Smooth muscle cell (in vitro differentiated cells): Measurements from ENCODE around the gene ANAPC16. TPM values are rescaled to one million over a fixed set of nuclear protein-coding genes. Genes with fewer than 3 reads are reported as not detected.

Experiments used
- DNase-seq: peaks from one replicate; lab custom pipeline; 2025; ENCODE audit not compliant: unreplicated experiment; lab: John Stamatoyannopoulos, UW
- H2AFZ ChIP-seq: fragments of 200-600 bp; sonication (generic); 2 replicates; pipeline ENCODE4 v1.6.0; 2016; ENCODE audit warnings: antibody characterized with exemption, low read depth, mild to moderate bottlenecking
- H3F3A ChIP-seq: fragments of 200-600 bp; sonication (generic); 2 replicates; pipeline ENCODE4 v1.6.0; 2017; ENCODE audit warnings: antibody characterized with exemption, low read depth
- H3K27ac ChIP-seq: fragments of 200-600 bp; sonication (generic); 2 replicates; pipeline ENCODE4 v1.5.1; 2016; ENCODE audit warnings: low read depth, mild to moderate bottlenecking
- H3K27me3 ChIP-seq: fragments of 200-600 bp; sonication (generic); 2 replicates; pipeline ENCODE4 v1.6.1; 2016; ENCODE audit warnings: low read depth, mild to moderate bottlenecking
- H3K36me3 ChIP-seq: fragments of 200-600 bp; sonication (generic); 2 replicates; pipeline ENCODE4 v1.5.1; 2016; ENCODE audit warnings: low read depth
- H3K4me1 ChIP-seq: fragments of 200-600 bp; sonication (generic); 2 replicates; pipeline ENCODE4 v1.5.1; 2016; ENCODE audit warnings: low read depth
- H3K4me2 ChIP-seq: fragments of 200-600 bp; sonication (generic); 2 replicates; pipeline ENCODE4 v1.6.0; 2016; ENCODE audit warnings: mild to moderate bottlenecking
- H3K4me3 ChIP-seq: fragments of 200-600 bp; sonication (generic); 2 replicates; pipeline ENCODE4 v1.5.1; 2016; ENCODE audit warnings: mild to moderate bottlenecking
- H3K79me2 ChIP-seq: fragments of 200-600 bp; sonication (generic); 2 replicates; pipeline ENCODE4 v1.6.0; 2016; ENCODE audit warnings: low read depth, mild to moderate bottlenecking
- H3K9ac ChIP-seq: fragments of 200-600 bp; sonication (generic); 2 replicates; pipeline ENCODE4 v1.6.0; 2016; ENCODE audit warnings: low read depth
- H3K9me3 ChIP-seq: fragments of 200-600 bp; sonication (generic); replicated peaks from 2 replicates; pipeline ENCODE4 v1.5.1; 2016; ENCODE audit warnings: low read depth
- H4K20me1 ChIP-seq: fragments of 200-600 bp; sonication (generic); 2 replicates; pipeline ENCODE4 v1.6.0; 2016; ENCODE audit warnings: low read depth
- WGBS: methylation state at CpG from one replicate; pipeline ENCODE4 v1.1.7; 2016; ENCODE audit warnings: low lambda C conversion rate; 5-methylcytosine and 5-hydroxymethylcytosine counted together
- polyA plus RNA-seq: library from polyadenylated mRNA; unstranded; fragments of >200 nt; fragmentation: Nextera tagmentation; extraction: Ambion mirVana; gene quantifications from 2 replicates; pipeline ENCODE4 v1.2.1, GENCODE V29; 2016
- total RNA-seq: library from RNA; depleted of rRNA; stranded (reverse); fragments of >200 nt; gene quantifications from 2 replicates; pipeline ENCODE4 v1.2.3, GENCODE V29; 2014
- TF ChIP-seq, protein P1 (sequence below): fragments of 200-600 bp; sonication (generic); IDR thresholded peaks from 2 replicates; pipeline ENCODE4 v1.5.1; 2017; ENCODE audit warnings: borderline replicate concordance, mild to moderate bottlenecking, antibody characterized with exemption; ENCODE audit not compliant: insufficient read depth, poor library complexity, severe bottlenecking

ANAPC16 gene
- total and polyA plus RNA-seq, 2 experiments from 2014 or later, result 76.4 to 81.8 TPM

- no peak overlapping the region for H3K4me2 ChIP-seq
- H3K36me3 ChIP-seq, result peaks cover 7% of the 10 kb centered on the region
- H3K27me3 ChIP-seq, result no peaks in the 10 kb centered on the region
- no peak overlapping the region for H3K9ac ChIP-seq
- H2AFZ ChIP-seq, result no peak overlapping the region
- H3K9me3 ChIP-seq, result no peaks in the 10 kb centered on the region
- H3K4me3 ChIP-seq, result no peak overlapping the region
- no peaks in the 10 kb centered on the region for H3K4me1 ChIP-seq
- 94% methylated on average over 6 of the region's 6 CpGs for WGBS
- TF ChIP-seq, protein P1, sequence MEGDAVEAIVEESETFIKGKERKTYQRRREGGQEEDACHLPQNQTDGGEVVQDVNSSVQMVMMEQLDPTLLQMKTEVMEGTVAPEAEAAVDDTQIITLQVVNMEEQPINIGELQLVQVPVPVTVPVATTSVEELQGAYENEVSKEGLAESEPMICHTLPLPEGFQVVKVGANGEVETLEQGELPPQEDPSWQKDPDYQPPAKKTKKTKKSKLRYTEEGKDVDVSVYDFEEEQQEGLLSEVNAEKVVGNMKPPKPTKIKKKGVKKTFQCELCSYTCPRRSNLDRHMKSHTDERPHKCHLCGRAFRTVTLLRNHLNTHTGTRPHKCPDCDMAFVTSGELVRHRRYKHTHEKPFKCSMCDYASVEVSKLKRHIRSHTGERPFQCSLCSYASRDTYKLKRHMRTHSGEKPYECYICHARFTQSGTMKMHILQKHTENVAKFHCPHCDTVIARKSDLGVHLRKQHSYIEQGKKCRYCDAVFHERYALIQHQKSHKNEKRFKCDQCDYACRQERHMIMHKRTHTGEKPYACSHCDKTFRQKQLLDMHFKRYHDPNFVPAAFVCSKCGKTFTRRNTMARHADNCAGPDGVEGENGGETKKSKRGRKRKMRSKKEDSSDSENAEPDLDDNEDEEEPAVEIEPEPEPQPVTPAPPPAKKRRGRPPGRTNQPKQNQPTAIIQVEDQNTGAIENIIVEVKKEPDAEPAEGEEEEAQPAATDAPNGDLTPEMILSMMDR, result no peak
- DNase-seq, result no peak
- H3K79me2 ChIP-seq, result peaks cover 2% of the 10 kb centered on the region
- no peaks in the 10 kb centered on the region for H4K20me1 ChIP-seq
- no peaks in the 10 kb centered on the region for H3F3A ChIP-seq
- no peak overlapping the region for H3K27ac ChIP-seq
These were observed 19.9 kb downstream of the ANAPC16 start for GRCh38 chr10:72235544-72236279.

DNA sequence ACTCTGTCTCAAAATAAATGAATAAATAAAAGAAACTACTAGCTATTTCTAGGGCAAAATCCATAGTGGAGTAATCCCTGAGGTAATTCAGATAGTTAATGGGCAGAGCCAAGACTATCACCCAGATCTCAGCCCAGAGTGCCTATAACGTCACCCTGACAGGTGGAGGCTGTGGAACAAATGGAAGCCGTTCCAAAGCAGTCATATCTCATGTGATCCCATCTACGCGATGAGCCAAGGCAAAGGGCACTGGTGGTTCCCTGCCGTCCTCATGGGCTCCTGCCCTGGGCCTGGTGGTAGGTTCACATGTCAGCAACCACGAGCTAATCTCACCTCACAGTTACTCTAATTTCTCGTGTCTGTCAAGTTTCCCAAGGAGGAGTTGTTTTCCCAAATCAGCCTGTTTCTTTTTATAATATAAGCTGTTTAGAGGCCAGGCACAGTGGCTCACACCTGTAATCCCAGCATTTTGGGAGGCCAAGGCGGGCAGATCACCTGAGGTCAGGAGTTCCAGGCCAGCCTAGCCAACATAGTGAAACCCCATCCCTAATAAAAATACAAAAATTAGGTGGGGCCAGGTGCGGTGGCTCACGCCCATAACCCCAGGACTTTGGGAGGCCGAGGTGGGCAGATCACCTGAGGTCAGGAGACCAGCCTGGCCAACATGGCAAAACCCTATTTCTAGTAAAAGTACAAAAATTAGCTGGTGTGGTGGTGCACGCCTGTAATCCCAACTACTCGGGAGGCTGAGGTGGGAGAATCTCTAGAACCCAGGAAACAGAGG lies 22.8 kb downstream of the ANAPC16 start:
- H3K4me3 ChIP-seq, result no peak overlapping the region
- H3F3A ChIP-seq, result peaks cover 8% of the 10 kb centered on the region
- no peak overlapping the region for H2AFZ ChIP-seq
- H3K27me3 ChIP-seq, result no peaks in the 10 kb centered on the region
- H3K4me2 ChIP-seq, result no peak overlapping the region
- H3K9ac ChIP-seq, result no peak overlapping the region
- peaks cover 1% of the 10 kb centered on the region for H3K36me3 ChIP-seq
- WGBS, result 94% methylated on average over 13 of the region's 13 CpGs
- TF ChIP-seq, protein P1, result no peak
- peaks cover 4% of the 10 kb centered on the region for H3K4me1 ChIP-seq
- H3K9me3 ChIP-seq, result no peaks in the 10 kb centered on the region
- H3K27ac ChIP-seq, result no peak overlapping the region
- no peak for DNase-seq
- no peaks in the 10 kb centered on the region for H4K20me1 ChIP-seq
- H3K79me2 ChIP-seq, result no peaks in the 10 kb centered on the region

DNA sequence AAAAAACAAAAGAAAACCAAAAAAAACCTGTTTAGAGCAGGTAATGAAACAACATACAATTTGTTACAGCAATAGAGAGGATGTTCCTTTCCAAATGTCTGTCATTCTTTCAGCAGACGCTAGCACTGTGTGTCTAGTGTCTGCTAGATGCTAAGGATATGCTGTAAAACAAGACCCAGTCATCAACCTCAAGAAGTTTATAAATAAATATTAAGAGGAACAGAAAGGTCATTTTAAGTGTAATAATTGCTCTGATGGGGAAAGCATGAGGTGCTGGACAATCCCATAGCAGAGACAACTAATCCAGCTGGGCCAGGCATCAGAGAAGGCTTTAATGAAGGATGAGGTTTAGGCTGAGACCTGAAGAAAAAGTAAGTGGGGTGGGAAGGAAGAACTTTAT lies 23.6 kb downstream of the ANAPC16 start:
- Histone ChIP-seq H3K4me1 (peaks cover 6% of the 10 kb centered on the region), H3K27ac (no peak overlapping the region), H4K20me1 (no peaks in the 10 kb centered on the region), H3K79me2 (no peaks in the 10 kb centered on the region), H3K4me3 (no peak overlapping the region), H3K9me3 (no peaks in the 10 kb centered on the region), H3F3A (peaks cover 16% of the 10 kb centered on the region), H3K9ac (no peak overlapping the region), H3K4me2 (no peak overlapping the region), H2AFZ (no peak overlapping the region), H3K36me3 (no peaks in the 10 kb centered on the region), H3K27me3 (no peaks in the 10 kb centered on the region)
- no peak for DNase-seq
- TF ChIP-seq, protein P1, result no peak
- 29% methylated on average over 1 of the region's 1 CpG for WGBS
